Osteocyte (in vitro differentiated cells): ENCODE measurements around the gene ZNF814. TPM values are rescaled to one million over a fixed set of nuclear protein-coding genes. Genes with fewer than 3 reads are reported as not detected.
"Not testable (repeated sequence)": the region's sequence is repeated elsewhere in the genome, so short reads cannot be mapped to it uniquely, and the experiment has no call there.

Experiments used
- DNase-seq: peaks from one replicate; pipeline ENCODE4 v3.0.0; 2021; ENCODE audit warnings: mixed read lengths; ENCODE audit not compliant: unreplicated experiment; ENCODE audit errors: extremely low spot score
- H3K27ac Mint-ChIP-seq: one replicate; pipeline ENCODE4 v1.8.0; 2021; ENCODE audit warnings: mild to moderate bottlenecking, mixed read lengths; ENCODE audit not compliant: unreplicated experiment
- H3K27me3 Mint-ChIP-seq: one replicate; pipeline ENCODE4 v1.8.0; 2021; ENCODE audit warnings: mixed read lengths; ENCODE audit not compliant: unreplicated experiment
- H3K36me3 Mint-ChIP-seq: one replicate; pipeline ENCODE4 v1.8.0; 2021; ENCODE audit warnings: mixed read lengths; ENCODE audit not compliant: unreplicated experiment
- H3K4me1 Mint-ChIP-seq: one replicate; pipeline ENCODE4 v1.8.0; 2021; ENCODE audit warnings: mixed read lengths; ENCODE audit not compliant: unreplicated experiment
- H3K4me3 Mint-ChIP-seq: one replicate; pipeline ENCODE4 v1.8.0; 2021; ENCODE audit warnings: mild to moderate bottlenecking, moderate library complexity, mixed read lengths; ENCODE audit not compliant: unreplicated experiment
- H3K9me3 Mint-ChIP-seq: one replicate; pipeline ENCODE4 v1.8.0; 2021; ENCODE audit warnings: mixed read lengths; ENCODE audit not compliant: unreplicated experiment
- CTCF ChIP-seq: fragments of 200-600 bp; sonication (generic); IDR thresholded peaks from 2 replicates; pipeline ENCODE4 v1.5.0; 2021; ENCODE audit warnings: antibody characterized with exemption, mild to moderate bottlenecking, moderate library complexity
- total RNA-seq: library from RNA; stranded (reverse); gene quantifications from 2 replicates; pipeline ENCODE4 v1.2.1, GENCODE V29; 2021

ZNF814 gene
- total RNA-seq, 1 donor from 2014 or later, result 17.2 TPM

- Mint-ChIP-seq H3K9me3 (peaks cover 14% of the 10 kb centered on the region), H3K27me3 (no peaks in the 10 kb centered on the region), H3K4me3 (no peak overlapping the region), H3K27ac (no peak overlapping the region), H3K36me3 (peaks cover 14% of the 10 kb centered on the region), H3K4me1 (no peaks in the 10 kb centered on the region)
- TF ChIP-seq CTCF, result no peak
- DNase-seq, result no peak
Observed at GRCh38 chr19:57900311-57900710, 11.5 kb upstream of the ZNF814 start.

GRCh38 chr19:57890706-57891105 is 1.9 kb upstream of the ZNF814 start:
- H3K4me1 Mint-ChIP-seq, result peaks cover 20% of the 10 kb centered on the region
- H3K9me3 Mint-ChIP-seq, result peaks cover 21% of the 10 kb centered on the region
- not testable (repeated sequence) for H3K27me3 Mint-ChIP-seq, H3K4me3 Mint-ChIP-seq, DNase-seq, H3K27ac Mint-ChIP-seq
- peaks cover 15% of the 10 kb centered on the region for H3K36me3 Mint-ChIP-seq

DNA sequence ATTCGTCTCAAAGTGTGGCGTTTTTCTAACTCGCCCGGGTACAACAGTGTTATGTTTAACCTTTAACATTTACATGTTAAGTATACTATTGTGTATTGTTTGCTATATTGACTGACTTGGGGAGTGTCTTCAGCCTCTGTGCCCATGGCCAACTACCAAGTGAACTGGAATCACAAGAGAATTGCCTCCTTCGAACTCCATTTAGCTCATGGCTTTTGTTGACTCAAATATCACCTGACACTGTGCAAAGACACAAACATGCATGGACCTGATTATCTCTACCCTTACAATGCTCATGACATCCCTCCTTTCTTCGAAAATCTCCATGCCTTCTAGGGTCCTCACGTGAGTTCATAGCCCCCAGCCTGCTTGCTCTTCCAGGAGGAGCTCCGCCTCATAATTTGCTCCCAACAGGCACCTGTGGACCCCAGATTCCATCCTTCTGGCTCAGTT is 704 bp downstream of the ZNF814 start:
- Mint-ChIP-seq H3K36me3 (peaks cover 36% of the 10 kb centered on the region), H3K4me1 (peaks cover 20% of the 10 kb centered on the region), H3K27me3 (no peaks in the 10 kb centered on the region), H3K27ac (peak overlapping the region; percentile 78), H3K9me3 (peaks cover 21% of the 10 kb centered on the region), H3K4me3 (peak overlapping the region; percentile 90)
- no peak for DNase-seq
- no peak for TF ChIP-seq CTCF

DNA sequence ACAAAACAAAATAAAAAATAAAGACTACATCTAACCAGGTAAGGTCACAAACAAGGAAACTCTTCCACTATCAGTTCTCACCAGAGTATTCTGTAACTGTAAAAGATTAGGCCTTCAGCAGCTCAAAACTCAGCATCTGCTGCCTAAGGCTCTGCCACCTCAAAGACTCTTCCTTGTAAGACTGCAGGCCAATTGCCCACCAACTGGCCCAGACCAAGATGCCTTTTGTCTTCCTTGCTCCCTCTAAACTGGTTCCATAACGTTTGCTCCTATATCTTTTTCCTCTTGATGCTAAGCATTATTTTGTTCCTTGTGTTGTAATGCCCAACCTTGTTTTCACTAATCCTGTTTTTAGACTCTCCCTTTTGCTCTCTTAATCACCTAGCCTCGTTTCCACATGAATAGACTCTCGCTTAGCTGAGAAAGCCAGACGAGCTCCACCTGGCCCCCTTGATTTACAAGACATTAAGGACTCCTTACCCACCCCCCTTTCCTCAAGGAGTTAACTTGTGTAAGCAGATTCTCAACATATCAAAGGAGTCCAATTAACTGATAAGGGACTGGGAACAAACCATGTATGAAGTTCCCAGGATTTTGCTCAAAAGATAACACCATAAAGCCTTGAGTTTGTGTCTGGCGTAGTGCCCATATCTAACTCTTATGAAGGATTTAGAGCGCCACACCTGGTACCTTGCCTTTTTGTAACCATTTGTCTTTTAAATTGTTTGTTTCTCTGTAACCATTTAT is 1.5 kb downstream of the ZNF814 start:
- Mint-ChIP-seq H3K9me3 (peaks cover 21% of the 10 kb centered on the region), H3K4me1 (peaks cover 21% of the 10 kb centered on the region), H3K27me3 (no peaks in the 10 kb centered on the region), H3K27ac (no peak overlapping the region), H3K4me3 (peak overlapping the region; percentile 90), H3K36me3 (peaks cover 39% of the 10 kb centered on the region)
- DNase-seq, result no peak
- TF ChIP-seq CTCF, result no peak

- H3K4me1 Mint-ChIP-seq, result peaks cover 21% of the 10 kb centered on the region
- H3K9me3 Mint-ChIP-seq, result peaks cover 18% of the 10 kb centered on the region
- DNase-seq, result no peak
- H3K36me3 Mint-ChIP-seq, result peaks cover 39% of the 10 kb centered on the region
- no peaks in the 10 kb centered on the region for H3K27me3 Mint-ChIP-seq
- no peak for TF ChIP-seq CTCF
- H3K27ac Mint-ChIP-seq, result no peak overlapping the region
- H3K4me3 Mint-ChIP-seq, result no peak overlapping the region
Observed at GRCh38 chr19:57886046-57886445, 2.8 kb downstream of the ZNF814 start.

- H3K36me3 Mint-ChIP-seq, result peaks cover 60% of the 10 kb centered on the region
Observed at GRCh38 chr19:57873883-57874799, 14.7 kb downstream of the ZNF814 start.

More at GRCh38 chr19:57873883-57874799, 14.7 kb downstream of the ZNF814 start:
- H3K4me1 Mint-ChIP-seq, H3K4me3 Mint-ChIP-seq, H3K27ac Mint-ChIP-seq, DNase-seq, H3K27me3 Mint-ChIP-seq: not testable (repeated sequence)
- H3K9me3 Mint-ChIP-seq, result peaks cover 15% of the 10 kb centered on the region
